Muscle of back (tissue), 13 donors: ENCODE measurements around the gene C11orf65. TPM values are rescaled to one million over a fixed set of nuclear protein-coding genes. Genes with fewer than 3 reads are reported as not detected.

Experiments used
- DNase-seq, 3 donors: peaks; one replicate each; pipeline versions ENCODE4 v3.0.0 to v3.0.0-alpha.2; 2013
- long read RNA-seq, 9 donors: transcript quantifications; one replicate each; lab custom pipeline, GENCODE V29; 2026
- polyA plus RNA-seq, 10 donors: library from polyadenylated mRNA; unstranded; fragments of 120-200 nt; gene quantifications; one replicate each; pipeline ENCODE4 v1.2.1, GENCODE V29; 2013; ENCODE audit not compliant: insufficient read length in 10 of 10

Gene C11orf65
- polyA plus RNA-seq, result 1 to 10 TPM in 3 of 10 donors, under 1 TPM in 7; 0.57 to 1.6 (median 0.80) TPM
- long read RNA-seq, donor 1, result 0 reads
- long read RNA-seq, donor 2, result 0 reads
- long read RNA-seq, donor 3, result 0 reads
- long read RNA-seq, donor 4, result 0 reads
- long read RNA-seq, donor 5, result 0 reads
- long read RNA-seq, donor 6, result 0 reads
- long read RNA-seq, donor 7, result 0 reads
- long read RNA-seq, donor 8, result 0 reads
- long read RNA-seq, donor 9, result 0 reads

GRCh38 chr11:108467091-108467823 lies at the start of gene C11orf65:
C11orf65 (minus strand) TSS chr11:108467529; CDS start chr11:108461559, 5,970 bp downstream.
- peak; percentile 98 to 99 (median 98) for DNase-seq

DNA sequence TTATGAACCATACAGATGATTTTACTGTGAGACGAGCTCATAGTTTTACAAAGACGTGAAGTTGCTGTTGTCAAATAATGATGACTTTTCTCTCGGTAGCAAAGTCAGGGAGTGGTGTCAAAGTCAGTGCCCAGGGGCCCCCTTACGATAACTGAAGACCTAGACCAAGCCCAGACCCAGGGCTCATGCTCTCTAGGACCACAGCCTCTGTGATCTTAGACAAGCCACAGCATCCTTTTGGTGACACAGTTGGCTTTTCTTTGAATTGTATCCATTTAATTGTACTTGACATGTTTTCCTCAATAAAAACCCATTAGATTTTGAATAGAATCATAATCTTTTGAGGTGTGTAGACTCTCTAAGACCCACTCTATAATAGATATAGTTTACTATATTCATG lies 48.8 kb upstream of the C11orf65 start:
- no peak for DNase-seq

- peak in 1 of 3 donors; percentile 17 for DNase-seq
Measured at GRCh38 chr11:108512708-108513107, 45.4 kb upstream of the C11orf65 start.

GRCh38 chr11:108511851-108512474 lies 44.6 kb upstream of the C11orf65 start:
- peak in 1 of 3 donors; percentile 53 for DNase-seq

- no peak for DNase-seq
Measured at GRCh38 chr11:108508653-108509593, 41.6 kb upstream of the C11orf65 start.

- peak in 1 of 3 donors; percentile 15 for DNase-seq
Measured at GRCh38 chr11:108501396-108501795, 34.1 kb upstream of the C11orf65 start.

DNA sequence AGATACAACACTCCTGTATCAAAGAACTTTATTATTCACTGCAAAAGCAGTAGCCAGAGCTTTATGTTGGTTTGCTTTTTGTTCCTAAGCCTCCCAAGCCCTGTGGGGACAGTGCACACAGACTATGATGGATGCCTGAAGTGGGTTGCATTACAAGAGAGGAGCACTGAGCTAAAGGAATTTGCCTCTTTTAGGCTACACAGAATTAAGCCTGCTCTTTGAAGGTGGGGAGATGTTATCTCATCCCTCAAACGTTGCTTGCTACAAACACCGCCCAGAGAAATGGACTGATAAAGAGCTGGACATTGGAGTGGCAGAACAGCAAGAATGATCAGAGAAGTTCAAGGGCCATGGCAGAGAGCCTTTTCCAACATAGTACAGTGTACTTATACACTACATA lies 33.4 kb upstream of the C11orf65 start:
- no peak for DNase-seq

DNA sequence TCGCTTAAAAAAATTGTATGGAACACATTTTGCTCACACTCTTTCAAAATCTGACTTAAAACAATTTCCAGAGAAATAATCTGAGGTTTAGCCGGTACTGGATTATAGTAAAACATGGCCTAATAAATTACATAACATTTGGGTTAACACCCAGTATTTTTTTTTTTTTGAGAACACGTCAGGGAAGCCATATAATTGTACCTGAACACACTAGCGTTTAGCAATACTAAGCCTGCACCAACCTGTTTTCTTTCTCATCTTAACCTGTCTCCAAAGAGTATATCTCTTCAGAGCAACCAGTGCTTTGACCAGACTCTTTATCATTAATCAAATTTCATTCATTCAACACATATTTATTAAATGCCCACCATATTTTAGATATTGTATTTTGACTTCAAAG lies 32.8 kb upstream of the C11orf65 start:
- DNase-seq, result no peak

DNA sequence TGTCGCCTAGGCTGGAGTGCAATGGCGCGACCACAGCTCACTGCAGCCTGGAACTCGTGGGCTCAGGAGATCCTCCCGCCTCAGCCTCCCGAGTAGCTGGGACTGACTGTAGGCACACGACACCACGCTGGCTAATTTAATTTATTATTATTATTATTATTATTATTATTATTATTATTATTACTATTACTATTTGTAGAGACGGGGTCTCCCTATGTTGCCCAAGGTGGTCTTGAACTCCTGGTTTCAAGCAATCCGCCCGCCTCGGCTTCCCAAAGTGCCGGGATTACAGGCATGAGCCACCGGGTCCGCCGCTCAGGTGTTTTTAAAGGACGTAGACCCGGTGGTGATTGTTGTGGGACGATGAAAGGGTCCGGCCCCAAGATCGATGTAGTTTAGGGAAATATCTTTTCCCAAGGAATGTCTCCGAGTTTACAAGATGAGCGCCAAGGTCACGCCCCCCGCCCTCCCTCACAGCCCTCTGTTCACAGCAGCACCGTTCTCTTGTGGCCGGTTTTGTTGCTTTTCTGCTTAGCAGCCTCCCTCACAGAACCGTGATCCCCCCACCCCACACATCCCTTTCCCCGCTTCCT lies 31.6 kb upstream of the C11orf65 start:
- peak in 1 of 3 donors; percentile 32 for DNase-seq

GRCh38 chr11:108498046-108498815 lies 30.9 kb upstream of the C11orf65 start, which contains the start of gene POGLUT3:
POGLUT3 (minus strand) TSS chr11:108498384; CDS start chr11:108498366, 18 bp downstream.
- DNase-seq, result peak; percentile 57 to 91 (median 82)

DNA sequence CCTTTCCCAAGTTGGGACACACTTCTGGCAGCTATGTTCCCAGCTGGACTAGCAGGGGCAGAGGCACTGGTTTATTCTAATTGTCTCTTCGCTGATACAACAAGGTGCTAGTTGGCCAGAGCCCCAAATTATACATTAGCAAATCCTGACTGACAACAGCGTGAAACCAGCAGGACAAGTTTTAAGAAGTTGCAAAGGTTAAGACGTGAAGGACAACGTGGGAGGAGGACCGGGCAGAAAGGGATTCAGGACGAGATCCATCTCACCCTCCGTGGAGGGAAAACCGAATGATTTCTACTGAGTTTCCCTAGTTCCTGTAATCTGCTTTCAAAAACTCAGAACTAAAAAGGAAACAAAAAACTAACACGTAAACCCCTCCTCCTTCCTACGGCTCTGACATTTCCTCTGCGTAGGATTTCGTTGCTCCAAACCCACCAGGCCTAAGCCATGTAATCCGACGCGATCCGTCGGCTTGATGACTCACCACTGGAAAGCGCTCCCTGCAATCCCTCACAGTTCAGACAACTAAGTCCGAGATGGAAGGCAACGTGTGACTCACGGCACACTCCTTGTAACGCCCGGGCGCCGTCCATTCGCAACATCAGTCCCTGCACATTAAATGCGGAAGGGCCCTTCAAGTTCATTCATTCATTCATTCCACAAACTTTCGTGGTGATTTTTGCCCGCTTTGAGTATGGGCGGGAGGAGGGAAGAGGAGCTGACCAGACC lies 30.2 kb upstream of the C11orf65 start:
- DNase-seq, result peak; percentile 95 to 98 (median 97)

- peak in 2 of 3 donors; percentile 5 to 50 for DNase-seq
Measured at GRCh38 chr11:108496643-108497256, 29.4 kb upstream of the C11orf65 start.

DNA sequence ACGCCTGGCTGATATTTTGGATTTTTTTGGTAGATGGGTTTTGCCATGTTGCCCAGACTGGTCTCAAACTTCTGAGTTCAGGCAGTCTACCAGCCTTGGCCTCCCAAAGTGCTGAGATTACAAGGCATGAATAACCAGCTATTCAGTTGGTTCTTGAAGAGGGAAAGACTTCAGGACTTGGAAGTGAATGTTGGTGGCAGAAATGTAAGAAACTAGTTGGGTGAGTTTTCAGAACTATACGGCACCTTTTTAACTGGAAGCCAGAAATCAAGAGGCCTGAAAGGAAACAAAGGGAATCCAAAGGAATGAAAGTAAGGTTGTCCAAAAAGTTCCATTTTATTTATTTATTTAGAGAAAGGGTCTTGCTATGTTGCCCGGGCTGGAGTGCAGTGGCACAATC lies 28.0 kb upstream of the C11orf65 start:
- DNase-seq, result no peak

DNA sequence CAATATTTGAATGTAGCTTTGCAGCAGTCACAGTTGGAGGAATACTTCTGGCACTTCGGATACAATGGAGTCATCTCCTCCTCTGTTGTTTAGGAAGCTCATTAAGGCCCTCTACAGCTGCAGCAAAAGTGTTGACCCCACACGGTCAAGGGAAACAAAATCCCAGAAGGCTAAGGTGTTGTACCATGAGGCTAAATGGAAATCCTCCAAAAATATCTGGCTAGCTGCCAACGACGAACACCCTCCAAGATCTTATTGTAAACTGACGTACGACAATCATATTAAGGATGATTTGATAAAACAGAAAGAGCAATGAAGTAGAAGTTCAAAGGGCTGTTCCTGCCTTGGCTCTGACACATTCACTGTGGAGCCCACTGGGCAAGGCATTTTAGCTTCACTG lies 26.9 kb upstream of the C11orf65 start:
- peak in 1 of 3 donors; percentile 3 for DNase-seq

- DNase-seq, result no peak
Measured at GRCh38 chr11:108491936-108492335, 24.6 kb upstream of the C11orf65 start.

GRCh38 chr11:108486828-108487227 lies 19.5 kb upstream of the C11orf65 start:
- no peak for DNase-seq

- DNase-seq, result no peak
Measured at GRCh38 chr11:108486331-108486730, 19.0 kb upstream of the C11orf65 start.

DNA sequence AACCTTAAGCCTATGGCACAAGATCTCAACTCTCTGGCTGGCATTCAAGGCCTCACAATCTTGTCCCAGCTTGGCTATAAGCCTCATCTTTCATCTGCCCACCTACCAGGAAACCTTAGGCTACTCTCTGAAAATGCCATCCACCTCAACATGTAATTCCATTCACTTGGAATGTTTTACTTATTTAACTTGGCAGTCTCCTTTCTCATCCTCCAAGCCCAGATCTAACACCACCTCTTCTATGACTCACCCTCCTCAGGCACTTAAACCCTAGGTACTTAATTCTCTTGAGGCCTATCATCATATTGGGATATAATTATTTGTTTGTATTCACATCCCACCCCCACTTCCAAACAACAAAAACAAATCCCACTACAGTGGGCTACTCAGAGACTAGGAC lies 15.8 kb upstream of the C11orf65 start:
- DNase-seq, result no peak
